Adrenal gland (tissue), 5 donors: ENCODE results near the gene TBL1XR1.

ENCODE experiments used
- POLR2A ChIP-seq, 2 donors: fragments of 450-650 bp; IDR thresholded peaks; one replicate each; pipeline ENCODE4 v1.6.1; 2017; ENCODE audit warnings: antibody characterized with exemption in 2 of 2, mild to moderate bottlenecking in 2 of 2, moderate library complexity in 1 of 2
- TF ChIP-seq, protein P1 (sequence below), 6 experiments: fragments of 450-650 bp in 4 of 6; fragments of 200-600 bp in 2 of 6; sonication (generic) in 1 of 6; IDR thresholded peaks; 1 replicate in 5 of 6; 2 replicates in 1 of 6; pipeline versions ENCODE4 v1.5.1 to v1.8.0; 2016 to 2021; ENCODE audit warnings: antibody characterized with exemption in 6 of 6, mild to moderate bottlenecking in 2 of 6, moderate library complexity in 1 of 6
- donor health status: DM: no; HTN: no; CAD: no.

DNA sequence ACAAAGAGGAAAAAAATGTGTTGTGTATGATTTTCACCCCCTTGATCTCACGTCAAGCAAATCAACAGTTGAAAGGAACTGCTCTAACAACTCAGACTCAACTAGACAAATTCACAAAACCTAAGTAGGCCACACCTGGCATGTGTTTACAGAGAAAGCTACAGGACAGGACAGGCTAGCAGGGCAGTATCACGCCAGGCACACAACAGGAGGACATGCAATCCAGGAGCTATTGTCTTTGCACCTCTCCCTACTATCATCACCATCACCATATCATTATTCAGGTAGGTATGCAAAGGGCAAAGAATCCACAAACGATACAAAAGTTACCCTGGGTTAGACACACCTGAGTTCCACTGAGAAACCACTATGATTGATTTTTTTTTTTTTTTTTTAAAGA, 86.4 kb downstream of the TBL1XR1 start:
- TF ChIP-seq, protein P1, sequence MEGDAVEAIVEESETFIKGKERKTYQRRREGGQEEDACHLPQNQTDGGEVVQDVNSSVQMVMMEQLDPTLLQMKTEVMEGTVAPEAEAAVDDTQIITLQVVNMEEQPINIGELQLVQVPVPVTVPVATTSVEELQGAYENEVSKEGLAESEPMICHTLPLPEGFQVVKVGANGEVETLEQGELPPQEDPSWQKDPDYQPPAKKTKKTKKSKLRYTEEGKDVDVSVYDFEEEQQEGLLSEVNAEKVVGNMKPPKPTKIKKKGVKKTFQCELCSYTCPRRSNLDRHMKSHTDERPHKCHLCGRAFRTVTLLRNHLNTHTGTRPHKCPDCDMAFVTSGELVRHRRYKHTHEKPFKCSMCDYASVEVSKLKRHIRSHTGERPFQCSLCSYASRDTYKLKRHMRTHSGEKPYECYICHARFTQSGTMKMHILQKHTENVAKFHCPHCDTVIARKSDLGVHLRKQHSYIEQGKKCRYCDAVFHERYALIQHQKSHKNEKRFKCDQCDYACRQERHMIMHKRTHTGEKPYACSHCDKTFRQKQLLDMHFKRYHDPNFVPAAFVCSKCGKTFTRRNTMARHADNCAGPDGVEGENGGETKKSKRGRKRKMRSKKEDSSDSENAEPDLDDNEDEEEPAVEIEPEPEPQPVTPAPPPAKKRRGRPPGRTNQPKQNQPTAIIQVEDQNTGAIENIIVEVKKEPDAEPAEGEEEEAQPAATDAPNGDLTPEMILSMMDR (IDR thresholded peaks at IDR 0.05), result no peak
- TF ChIP-seq POLR2A (IDR thresholded peaks at IDR 0.05), result no peak
